Body of pancreas (tissue), 4 donors: Measurements from ENCODE around the gene DGKI.

Experiments
- POLR2A ChIP-seq, 3 donors: fragments of 450-650 bp; IDR thresholded peaks; one replicate each; pipeline ENCODE4 v1.6.1; 2016; ENCODE audit warnings: antibody characterized with exemption in 3 of 3, mild to moderate bottlenecking in 2 of 3
- TF ChIP-seq, protein P1 (sequence below), 7 experiments: fragments of 450-650 bp in 4 of 7; fragments of 200-600 bp in 3 of 7; sonication (generic) in 3 of 7; IDR thresholded peaks; one replicate each; pipeline ENCODE4 v1.5.1; 2016 to 2019; ENCODE audit warnings: antibody characterized with exemption in 7 of 7

DNA sequence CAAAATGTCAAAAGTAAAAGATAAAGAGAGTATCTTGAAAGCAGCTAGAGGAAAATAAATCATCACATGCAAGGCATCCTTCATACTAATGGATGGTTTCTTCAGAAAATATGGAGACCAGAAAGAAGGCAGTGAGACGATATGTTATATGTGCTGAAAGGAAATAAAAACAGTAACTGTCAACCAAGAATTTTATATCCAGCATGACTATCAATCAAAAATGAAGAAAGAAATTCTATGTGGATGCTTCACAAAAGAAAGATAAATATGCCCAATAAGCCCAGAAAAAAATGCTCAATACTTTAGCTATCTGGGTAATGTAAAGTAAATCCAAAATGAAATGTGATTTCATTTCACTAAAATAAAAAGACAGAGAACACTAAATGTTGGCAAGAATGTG lies 142.1 kb downstream of the DGKI start:
- TF ChIP-seq POLR2A (IDR thresholded peaks at IDR 0.05), result no peak
- TF ChIP-seq, protein P1, sequence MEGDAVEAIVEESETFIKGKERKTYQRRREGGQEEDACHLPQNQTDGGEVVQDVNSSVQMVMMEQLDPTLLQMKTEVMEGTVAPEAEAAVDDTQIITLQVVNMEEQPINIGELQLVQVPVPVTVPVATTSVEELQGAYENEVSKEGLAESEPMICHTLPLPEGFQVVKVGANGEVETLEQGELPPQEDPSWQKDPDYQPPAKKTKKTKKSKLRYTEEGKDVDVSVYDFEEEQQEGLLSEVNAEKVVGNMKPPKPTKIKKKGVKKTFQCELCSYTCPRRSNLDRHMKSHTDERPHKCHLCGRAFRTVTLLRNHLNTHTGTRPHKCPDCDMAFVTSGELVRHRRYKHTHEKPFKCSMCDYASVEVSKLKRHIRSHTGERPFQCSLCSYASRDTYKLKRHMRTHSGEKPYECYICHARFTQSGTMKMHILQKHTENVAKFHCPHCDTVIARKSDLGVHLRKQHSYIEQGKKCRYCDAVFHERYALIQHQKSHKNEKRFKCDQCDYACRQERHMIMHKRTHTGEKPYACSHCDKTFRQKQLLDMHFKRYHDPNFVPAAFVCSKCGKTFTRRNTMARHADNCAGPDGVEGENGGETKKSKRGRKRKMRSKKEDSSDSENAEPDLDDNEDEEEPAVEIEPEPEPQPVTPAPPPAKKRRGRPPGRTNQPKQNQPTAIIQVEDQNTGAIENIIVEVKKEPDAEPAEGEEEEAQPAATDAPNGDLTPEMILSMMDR (IDR thresholded peaks at IDR 0.05), result no peak
